Activated CD8-positive, alpha-beta memory T cell treated with anti-CD3 and anti-CD28 coated beads for 24 hours (primary cell): ENCODE measurements around the gene CERS5.
"Not testable (repeated sequence)": the region's sequence is repeated elsewhere in the genome, so short reads cannot be mapped to it uniquely, and the experiment has no call there.

Source experiments
- DNase-seq: peaks from one replicate; pipeline ENCODE4 v3.0.0-alpha.2; 2020

The CERS5 gene

DNA sequence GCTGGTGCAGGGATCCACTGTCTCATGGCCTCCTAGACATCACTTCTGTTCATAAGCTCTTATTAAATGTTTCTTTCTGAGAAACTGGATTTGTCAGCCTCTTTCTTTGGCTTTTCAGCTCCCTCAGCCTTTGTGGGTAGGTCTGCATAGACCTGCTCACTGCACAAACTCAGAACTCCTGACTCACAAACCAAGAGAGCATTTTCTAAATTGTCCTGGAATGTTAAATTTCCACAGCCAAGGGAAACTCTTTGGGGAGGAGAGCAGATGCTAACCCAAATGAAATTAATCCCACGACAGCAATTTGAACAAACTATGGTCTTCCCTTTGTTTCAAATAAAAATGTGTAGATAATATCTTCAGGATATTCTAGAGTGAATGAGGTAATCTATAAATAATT is 19.5 kb upstream of the CERS5 start:
- no peak for DNase-seq

- no peak for DNase-seq
Measured at GRCh38 chr12:50185970-50186663, 18.9 kb upstream of the CERS5 start.

DNA sequence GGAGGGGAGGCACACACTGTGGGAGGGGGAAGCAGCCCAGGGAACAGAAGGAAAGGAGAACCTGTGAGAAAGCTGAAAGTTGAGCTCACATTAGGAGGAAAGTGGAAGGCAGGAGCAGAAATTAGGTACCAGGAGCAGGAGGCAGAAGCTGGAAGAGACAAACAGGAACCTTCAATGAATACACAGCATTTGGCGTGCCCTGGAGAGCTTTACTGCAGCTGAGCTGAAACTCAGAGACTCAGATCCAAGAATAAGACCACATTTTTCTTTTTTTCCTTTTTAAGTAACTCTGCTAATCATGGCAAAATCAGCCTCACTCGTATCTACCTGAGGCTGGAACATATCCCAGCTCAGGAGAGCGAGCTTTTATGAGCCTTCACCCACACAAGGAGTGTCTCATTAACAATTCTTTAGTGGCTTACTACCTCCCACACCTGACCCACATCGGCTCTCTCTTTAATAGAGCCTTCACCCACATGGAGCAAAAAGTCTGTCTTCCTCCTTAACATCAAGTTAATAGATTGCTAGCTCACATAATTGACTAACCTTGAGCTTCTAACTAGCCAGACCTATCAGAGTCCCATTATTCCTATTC is 18.2 kb upstream of the CERS5 start:
- no peak for DNase-seq

DNA sequence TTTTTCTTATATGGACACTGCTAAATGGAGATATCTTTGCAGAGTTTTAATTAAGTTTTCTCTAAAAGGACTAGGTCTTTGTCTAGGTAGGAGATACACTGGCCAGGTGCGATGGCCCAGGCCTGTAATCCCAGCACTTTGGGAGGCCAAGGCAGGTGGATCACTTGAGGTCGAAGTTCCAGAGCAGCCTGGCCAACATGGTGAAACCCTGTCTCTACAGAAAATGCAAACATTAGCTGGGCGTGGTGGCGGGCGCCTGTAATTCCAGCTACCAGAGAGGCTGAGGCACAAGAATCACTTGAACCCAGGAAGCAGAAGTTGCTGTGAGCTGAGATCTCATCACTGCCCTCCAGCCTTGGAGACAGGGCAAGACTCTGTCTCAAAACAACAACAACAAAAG is 17.1 kb upstream of the CERS5 start:
- DNase-seq = no peak

DNA sequence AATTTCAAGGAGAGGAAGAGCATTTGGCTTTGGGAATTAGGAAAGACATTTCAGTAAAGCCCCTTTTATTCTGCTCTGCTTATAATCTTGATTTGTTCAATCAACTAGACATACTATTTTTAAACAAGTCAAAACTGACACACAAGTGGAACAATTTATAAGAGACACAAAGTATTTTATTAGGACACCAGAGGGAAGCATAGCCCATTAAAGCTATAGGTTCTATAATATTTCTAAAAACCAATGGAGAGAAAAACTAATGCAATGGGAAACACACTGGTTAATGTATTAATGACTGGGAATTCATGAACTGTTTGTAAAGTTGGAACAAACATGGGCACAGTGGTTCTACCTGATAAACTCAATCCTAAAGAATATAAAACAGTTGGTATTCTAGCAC is 15.3 kb upstream of the CERS5 start:
- no peak for DNase-seq

DNA sequence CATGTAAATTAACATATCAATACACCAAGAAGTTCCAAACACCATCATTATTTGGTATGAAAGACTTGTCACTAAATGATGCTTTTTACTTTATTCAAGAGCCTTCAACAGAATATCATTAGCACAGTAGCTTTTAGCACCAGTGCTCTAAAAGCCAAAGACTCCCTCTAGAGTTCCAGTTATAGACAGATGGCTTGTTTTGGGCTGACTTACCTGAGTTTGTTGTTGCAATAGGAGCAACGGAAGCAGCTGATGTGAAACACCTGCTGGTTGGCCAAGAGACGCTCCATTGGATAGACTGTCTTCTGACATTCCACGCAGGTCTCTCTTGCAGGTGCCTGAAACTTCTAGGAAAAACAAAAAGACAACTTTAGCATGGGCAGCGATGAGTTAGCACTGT is 14.5 kb upstream of the CERS5 start:
- no peak for DNase-seq

DNA sequence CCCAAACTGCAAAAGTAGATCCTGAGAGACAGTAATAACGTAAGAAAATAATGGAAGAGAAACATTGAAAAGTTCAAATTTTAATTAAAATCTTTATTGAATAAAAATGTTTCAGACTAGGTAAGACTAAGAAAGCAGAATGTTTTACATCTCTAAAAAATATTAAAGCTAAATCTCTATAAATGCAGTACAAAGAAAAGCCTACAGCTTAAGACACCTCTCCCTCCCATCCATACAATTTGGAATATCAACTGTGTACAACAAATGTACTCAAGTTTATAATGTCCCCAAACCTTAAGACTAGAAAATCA is 8.5 kb upstream of the CERS5 start:
- DNase-seq = no peak

- DNase-seq = no peak
Measured at GRCh38 chr12:50174971-50175715, 8.0 kb upstream of the CERS5 start.

DNA sequence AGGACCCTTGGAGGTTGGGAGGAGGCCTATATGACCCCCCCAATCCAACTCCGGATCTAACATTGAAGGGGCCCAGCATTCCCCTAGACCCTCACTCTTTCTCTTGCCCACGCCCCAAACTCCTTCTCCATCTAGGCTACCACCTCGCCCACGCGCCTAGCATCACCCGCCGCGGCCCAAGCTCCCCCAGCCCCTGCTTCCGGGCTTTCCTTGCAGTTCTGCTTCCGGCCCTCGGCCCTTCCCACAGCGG is 445 bp downstream of the CERS5 start:
- DNase-seq = peak; percentile 84

GRCh38 chr12:50164963-50165362 is 2.2 kb downstream of the CERS5 start:
- no peak for DNase-seq

- DNase-seq = no peak
Measured at GRCh38 chr12:50162230-50162629, 4.9 kb downstream of the CERS5 start.

GRCh38 chr12:50160643-50161042 is 6.5 kb downstream of the CERS5 start:
- no peak for DNase-seq

- DNase-seq = no peak
Measured at GRCh38 chr12:50157259-50157658, 9.9 kb downstream of the CERS5 start.

DNA sequence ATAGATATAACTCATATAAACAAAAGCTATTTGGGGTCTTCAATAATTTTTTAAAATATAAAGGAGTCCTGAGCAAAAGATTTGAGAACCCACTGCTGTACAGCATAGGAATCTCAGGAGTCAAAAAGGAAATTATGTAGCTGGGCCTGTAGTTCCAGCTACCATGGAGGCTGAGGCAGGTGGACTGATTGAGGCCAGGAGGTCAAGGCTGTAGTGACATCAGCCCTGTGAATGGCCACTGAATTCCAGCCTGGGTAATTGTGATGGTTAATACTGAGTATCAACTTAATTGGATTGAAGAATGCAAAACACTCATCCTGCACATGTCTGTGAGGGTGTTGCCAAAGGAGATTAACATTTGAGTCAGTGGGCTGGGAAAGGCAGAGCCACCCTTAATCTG is 10.5 kb downstream of the CERS5 start:
- no peak for DNase-seq

DNA sequence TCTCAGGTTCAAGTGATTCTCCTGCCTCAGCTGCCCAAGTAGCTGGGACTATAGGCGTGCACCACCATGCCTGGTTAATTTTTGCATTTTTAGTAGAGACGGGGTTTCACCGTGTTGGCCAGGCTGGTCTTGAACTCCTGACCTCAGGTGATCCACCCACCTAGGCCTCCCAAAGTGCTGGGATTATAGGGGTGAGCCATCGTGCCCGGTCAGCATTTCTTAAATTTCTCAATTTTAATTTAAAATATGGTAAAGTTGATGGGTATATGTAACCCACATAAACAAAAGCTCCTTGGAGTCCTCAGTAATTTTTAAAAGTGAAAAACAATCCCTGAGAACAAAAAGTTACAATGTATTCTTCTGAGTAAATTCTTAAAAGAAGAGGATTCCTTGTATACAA is 12.2 kb downstream of the CERS5 start:
- not testable (repeated sequence) for DNase-seq

DNA sequence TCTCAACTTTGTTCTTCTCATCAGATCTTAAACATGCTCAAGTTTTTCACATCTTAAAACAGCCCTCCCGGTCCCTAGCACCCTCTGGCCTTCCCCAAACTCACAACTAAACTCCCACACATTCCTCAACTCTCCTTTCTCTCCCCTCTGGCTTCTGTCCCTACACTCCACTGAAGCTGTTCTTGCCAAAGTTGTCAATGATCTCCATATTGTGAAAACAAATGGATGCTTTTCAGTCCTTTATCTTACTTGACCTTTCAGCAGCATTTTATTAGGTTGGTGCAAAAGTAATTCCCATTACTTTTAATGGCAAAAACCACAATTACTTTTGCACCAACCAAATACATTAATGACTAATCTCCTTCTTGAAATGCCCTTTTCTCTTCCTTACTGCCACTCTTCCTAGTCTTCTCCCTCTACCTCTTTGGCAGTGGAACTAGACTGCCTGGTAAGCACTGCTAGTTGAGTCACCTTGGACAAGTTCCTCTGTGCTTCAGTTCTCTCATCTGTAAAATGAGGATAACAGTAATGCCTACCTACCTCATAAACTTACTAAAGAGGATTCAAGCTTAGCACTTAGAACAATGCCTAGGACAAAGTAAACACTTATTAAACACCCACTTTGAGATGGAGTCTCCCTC is 16.0 kb downstream of the CERS5 start:
- no peak for DNase-seq

DNA sequence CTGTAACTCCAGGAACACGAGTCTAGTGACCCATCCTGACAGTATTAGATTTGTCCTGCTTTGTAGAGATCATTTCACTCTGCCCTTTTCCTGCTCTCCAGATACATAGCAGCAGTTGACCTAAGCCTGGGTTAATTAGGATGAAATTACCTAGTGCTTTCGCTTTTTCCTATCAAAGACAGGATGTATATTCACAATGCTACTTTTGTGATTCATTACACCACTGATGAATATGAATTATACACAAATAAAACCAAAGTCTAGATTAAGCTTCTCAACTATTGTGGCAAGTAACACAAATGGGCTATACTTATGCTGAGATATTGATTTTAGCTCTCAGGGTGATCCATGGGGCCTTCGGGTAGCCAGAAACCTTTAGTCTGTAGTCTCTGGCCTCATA is 17.9 kb downstream of the CERS5 start:
- DNase-seq = peak; percentile 5

DNA sequence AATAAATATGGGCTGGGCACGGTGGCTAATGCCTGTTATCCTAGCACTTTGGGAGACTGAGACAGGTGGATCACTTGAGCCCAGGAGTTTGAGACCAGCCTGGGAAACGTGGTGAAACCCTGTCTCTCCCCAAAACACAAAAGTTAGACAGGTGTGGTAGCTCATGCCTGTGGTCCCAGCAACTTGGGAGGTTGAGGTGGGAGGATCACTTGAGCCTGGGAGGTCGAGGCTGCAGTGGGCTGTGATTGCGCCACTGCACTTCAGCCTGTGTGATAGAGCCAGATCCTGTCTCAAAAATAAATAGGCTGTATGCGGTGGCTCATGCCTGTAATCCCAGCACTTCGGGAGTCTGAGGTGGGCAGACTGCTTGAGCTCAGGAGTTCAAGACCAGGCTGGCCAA is 19.2 kb downstream of the CERS5 start:
- DNase-seq = peak; percentile 19

DNA sequence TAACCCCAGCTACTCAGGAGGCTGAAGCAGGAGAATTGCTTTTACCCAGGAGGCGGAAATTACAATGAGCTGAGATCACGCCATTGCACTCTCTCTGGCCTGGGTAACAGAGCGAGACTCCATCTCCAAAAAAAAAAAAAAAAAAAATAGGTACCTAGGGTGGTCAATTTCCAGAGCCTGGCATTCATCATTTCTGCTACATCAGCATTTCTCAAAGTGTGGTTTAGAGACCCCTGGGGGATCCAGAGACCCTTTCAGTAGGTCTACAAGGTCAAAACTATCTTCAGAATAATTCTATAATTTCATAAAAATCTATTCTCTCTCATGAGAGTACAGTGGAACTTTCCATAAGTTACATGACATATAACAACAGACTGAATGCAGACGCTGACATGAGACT is 19.9 kb downstream of the CERS5 start:
- DNase-seq = no peak

DNA sequence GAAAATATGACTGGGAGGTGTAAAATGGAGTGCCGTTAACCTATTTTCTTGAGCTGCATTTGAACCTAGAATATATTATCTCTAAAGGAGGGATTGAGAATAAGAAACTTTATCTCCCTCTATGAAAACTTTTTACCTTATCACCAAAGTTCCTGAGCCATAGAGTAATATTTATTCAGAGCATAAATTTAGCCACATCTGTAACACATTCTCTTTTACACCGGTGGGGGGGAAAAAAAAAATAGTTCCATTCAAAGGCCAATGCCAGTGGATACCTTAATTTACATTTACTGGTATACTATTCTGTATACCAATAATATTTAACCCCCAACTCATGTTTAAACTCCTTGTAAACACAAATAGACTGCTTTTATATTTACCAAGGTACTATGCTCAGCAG is 21.7 kb downstream of the CERS5 start:
- DNase-seq = no peak

DNA sequence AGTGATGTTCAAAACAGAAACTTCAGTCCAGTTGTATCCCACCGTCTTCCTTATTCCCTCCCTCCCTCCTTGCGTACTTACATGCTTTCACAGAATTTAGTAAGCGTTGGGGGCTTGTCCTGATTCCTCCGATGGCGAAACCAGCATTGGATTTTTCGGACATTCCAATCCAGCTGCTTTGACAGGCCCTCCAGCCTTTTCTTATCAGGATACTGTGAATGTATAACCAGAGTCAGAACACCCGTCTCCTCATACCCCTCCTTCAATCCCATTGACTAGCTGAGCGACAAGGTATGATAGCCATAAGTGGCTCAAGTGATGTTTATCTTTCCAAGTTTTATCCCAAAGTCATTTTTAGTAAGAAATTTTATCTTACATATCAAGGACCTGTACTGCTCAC is 24.2 kb downstream of the CERS5 start:
- DNase-seq = no peak

- DNase-seq = peak; percentile 53
Measured at GRCh38 chr12:50132505-50133135, 34.5 kb downstream of the CERS5 start.

DNA sequence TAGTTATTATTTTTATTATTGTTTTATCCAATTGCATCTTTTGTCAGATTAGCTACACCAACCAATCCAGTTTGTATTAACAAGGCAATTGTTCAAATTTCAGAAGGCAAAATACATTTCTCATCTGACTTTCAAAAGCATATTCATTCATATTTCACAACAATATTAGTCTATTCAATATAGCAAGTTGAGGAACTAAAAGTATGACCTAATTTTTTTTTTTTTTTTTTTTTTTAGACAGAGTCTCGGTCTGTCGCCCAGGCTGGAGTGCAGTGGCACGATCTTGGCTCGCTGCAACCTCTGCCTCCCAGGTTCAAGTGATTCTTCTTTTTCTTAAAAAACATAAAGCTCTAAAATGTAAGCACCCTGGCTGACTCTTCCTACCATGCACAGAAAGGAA is 37.9 kb downstream of the CERS5 start:
- peak; percentile 7 for DNase-seq

GRCh38 chr12:50127546-50127945 is 39.6 kb downstream of the CERS5 start:
- DNase-seq = peak; percentile 41
